Stomach (tissue), 9 donors: ENCODE measurements around the gene TBCC. TPM values are rescaled to one million over a fixed set of nuclear protein-coding genes. Genes with fewer than 3 reads are reported as not detected.
A peak's percentile ranks its signal among the peaks of the same experiment; 100 is the strongest.

Experiments
- DNase-seq, 2 donors: peaks; one replicate each; pipeline versions ENCODE4 v3.0.0 to v3.0.0-alpha.2; 2013 to 2019
- H3K27ac ChIP-seq, 5 donors: fragments of 200-600 bp in 4 of 5; sonication (generic) in 4 of 5; one replicate each; pipeline ENCODE4 v1.5.1; 2013 to 2019; ENCODE audit warnings: mild to moderate bottlenecking in 1 of 5, moderate library complexity in 1 of 5
- H3K27me3 ChIP-seq, 3 donors: fragments of 200-600 bp; sonication (generic); one replicate each; pipeline ENCODE4 v1.5.1; 2017 to 2019; ENCODE audit warnings: mixed run types in 1 of 3
- H3K36me3 ChIP-seq, 4 donors: fragments of 200-600 bp; sonication (generic); 1 replicate in 3 of 4; 2 replicates in 1 of 4; pipeline ENCODE4 v1.5.1; 2016 to 2019
- H3K4me1 ChIP-seq, 4 donors: fragments of 200-600 bp; sonication (generic); one replicate each; pipeline ENCODE4 v1.5.1; 2016 to 2019
- H3K4me3 ChIP-seq, 4 donors: fragments of 200-600 bp; sonication (generic) in 3 of 4; one replicate each; pipeline ENCODE4 v1.5.1; 2016 to 2019; ENCODE audit warnings: mild to moderate bottlenecking in 1 of 4
- H3K9me3 ChIP-seq, 4 donors: fragments of 200-600 bp; sonication (generic); one replicate each; pipeline ENCODE4 v1.5.1; 2016 to 2019
- EP300 ChIP-seq: sonication (generic); formaldehyde crosslinking; IDR thresholded peaks from one replicate; pipeline ENCODE4 v1.6.1; 2017; ENCODE audit warnings: antibody characterized with exemption
- POLR2A ChIP-seq, 4 donors: fragments of 450-650 bp; IDR thresholded peaks; one replicate each; pipeline ENCODE4 v1.6.1; 2016; ENCODE audit warnings: antibody characterized with exemption in 4 of 4, control low read depth in 2 of 4, mild to moderate bottlenecking in 1 of 4, moderate library complexity in 1 of 4
- POLR2AphosphoS5 ChIP-seq, 3 donors: sonication (generic); formaldehyde crosslinking; IDR thresholded peaks; one replicate each; pipeline ENCODE4 v1.6.1; 2016; ENCODE audit warnings: antibody characterized with exemption in 3 of 3
- WGBS, 5 donors: extraction: QIAGEN DNeasy Blood & Tissue Kit in 3 of 5; methylation state at CpG; one replicate each; pipeline versions ENCODE4 v1.1.5 to v1.1.7; 2013 to 2018; 5-methylcytosine and 5-hydroxymethylcytosine counted together
- intact Hi-C: fragments of 100-400 bp; cut with DNase I; formaldehyde crosslinking; loops from one replicate; pipeline ENCODE4 v1.15.1; 2023; ENCODE audit warnings: low total_unique reads
- polyA plus RNA-seq, 3 donors: library from polyadenylated mRNA; stranded (reverse); fragments of 200-250 nt; gene quantifications; one replicate each; pipeline ENCODE4 v1.2.3, GENCODE V29; 2013
- total RNA-seq, 5 donors: library from RNA; depleted of rRNA; stranded (reverse); fragments of >200 nt; gene quantifications; one replicate each; pipeline versions ENCODE4 v1.1.0 to v1.2.3, GENCODE V29; 2014 to 2016
- TF ChIP-seq, protein P1 (sequence below), 7 experiments: fragments of 450-650 bp in 4 of 7; fragments of 200-600 bp in 3 of 7; sonication (generic) in 3 of 7; IDR thresholded peaks; one replicate each; pipeline ENCODE4 v1.5.1; 2016 to 2019; ENCODE audit warnings: antibody characterized with exemption in 7 of 7, control low read depth in 2 of 7, mild to moderate bottlenecking in 1 of 7
- donor health status: healthy with polysubstance abuse.
- donor health status: Bipolar disorder and iron deficiency.
- donor health status: healthy.

TBCC gene
- total and polyA plus RNA-seq, 8 donors: 14.2 to 33.0 (median 18.2) TPM

GRCh38 chr6:42710316-42710715 lies 35.6 kb downstream of the TBCC start:
- WGBS, 5 donors: 25 to 39% (median 31%) methylated on average over 9 of the region's 9 CpGs
- H3K27me3 ChIP-seq: no peaks in the 10 kb centered on the region
- H3K9me3 ChIP-seq: peaks cover 3 to 12% (median 8%) of the 10 kb centered on the region in 4 donors
- TF ChIP-seq POLR2AphosphoS5 (IDR thresholded peaks at IDR 0.05) (no peak), POLR2A (IDR thresholded peaks at IDR 0.05) (no peak), EP300 (no peak)
- TF ChIP-seq, protein P1, sequence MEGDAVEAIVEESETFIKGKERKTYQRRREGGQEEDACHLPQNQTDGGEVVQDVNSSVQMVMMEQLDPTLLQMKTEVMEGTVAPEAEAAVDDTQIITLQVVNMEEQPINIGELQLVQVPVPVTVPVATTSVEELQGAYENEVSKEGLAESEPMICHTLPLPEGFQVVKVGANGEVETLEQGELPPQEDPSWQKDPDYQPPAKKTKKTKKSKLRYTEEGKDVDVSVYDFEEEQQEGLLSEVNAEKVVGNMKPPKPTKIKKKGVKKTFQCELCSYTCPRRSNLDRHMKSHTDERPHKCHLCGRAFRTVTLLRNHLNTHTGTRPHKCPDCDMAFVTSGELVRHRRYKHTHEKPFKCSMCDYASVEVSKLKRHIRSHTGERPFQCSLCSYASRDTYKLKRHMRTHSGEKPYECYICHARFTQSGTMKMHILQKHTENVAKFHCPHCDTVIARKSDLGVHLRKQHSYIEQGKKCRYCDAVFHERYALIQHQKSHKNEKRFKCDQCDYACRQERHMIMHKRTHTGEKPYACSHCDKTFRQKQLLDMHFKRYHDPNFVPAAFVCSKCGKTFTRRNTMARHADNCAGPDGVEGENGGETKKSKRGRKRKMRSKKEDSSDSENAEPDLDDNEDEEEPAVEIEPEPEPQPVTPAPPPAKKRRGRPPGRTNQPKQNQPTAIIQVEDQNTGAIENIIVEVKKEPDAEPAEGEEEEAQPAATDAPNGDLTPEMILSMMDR (IDR thresholded peaks at IDR 0.05): no peak
- peak in 1 of 2 donors; percentile 77 for DNase-seq
- no peaks in the 10 kb centered on the region for H3K36me3 ChIP-seq
- H3K4me1 ChIP-seq: peaks cover 0 to 3% (median 0%) of the 10 kb centered on the region in 4 donors
- intact Hi-C loops: no loop called here
- H3K4me3 ChIP-seq: no peak overlapping the region
- H3K27ac ChIP-seq: no peak overlapping the region

DNA sequence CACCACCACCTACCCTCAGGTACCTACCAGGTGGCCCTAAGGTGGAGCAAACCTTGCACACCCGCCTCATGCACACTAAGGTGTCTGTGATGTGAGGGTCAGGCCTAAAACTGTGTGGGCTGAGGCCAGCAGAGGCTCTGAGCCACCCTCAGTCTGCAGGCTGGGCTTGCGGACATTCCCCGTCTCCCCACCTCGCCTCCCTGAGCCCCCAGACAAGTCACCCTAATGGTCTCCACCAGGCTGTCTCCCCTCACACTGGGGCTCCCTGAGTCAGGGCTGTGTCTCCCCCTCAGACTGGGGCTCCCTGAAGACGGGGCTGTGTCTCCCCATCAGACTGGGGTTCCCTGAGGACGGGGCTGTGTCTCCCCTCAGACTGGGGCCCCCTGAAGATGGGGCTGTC lies 36.0 kb downstream of the TBCC start:
- intact Hi-C loops: no loop called here
- WGBS, 5 donors: 89 to 95% (median 91%) methylated on average over 6 of the region's 6 CpGs

GRCh38 chr6:42708096-42708495 lies 37.8 kb downstream of the TBCC start:
- Histone ChIP-seq H3K4me3 (no peak overlapping the region), H3K36me3 (no peaks in the 10 kb centered on the region), H3K27ac (no peak overlapping the region), H3K9me3 (peaks cover 3 to 12% (median 8%) of the 10 kb centered on the region in 4 donors), H3K27me3 (no peaks in the 10 kb centered on the region), H3K4me1 (peaks cover 0 to 22% (median 8%) of the 10 kb centered on the region in 4 donors)
- WGBS, 5 donors: 91 to 97% (median 93%) methylated on average over 3 to 11 of the region's 11 CpGs
- intact Hi-C loops: no loop called here
- no peak for TF ChIP-seq POLR2A (IDR thresholded peaks at IDR 0.05)
- TF ChIP-seq, protein P1 (IDR thresholded peaks at IDR 0.05): no peak
- no peak for DNase-seq

More for the DNA sequence above, 36.0 kb downstream of the TBCC start:
- peaks cover 0 to 7% (median 2%) of the 10 kb centered on the region in 4 donors for H3K4me1 ChIP-seq
- H3K27ac ChIP-seq: no peak overlapping the region
- H3K36me3 ChIP-seq: no peaks in the 10 kb centered on the region
- H3K4me3 ChIP-seq: no peak overlapping the region
- DNase-seq: no peak
- TF ChIP-seq, protein P1 (IDR thresholded peaks at IDR 0.05): no peak
- TF ChIP-seq POLR2A (IDR thresholded peaks at IDR 0.05): no peak
- TF ChIP-seq EP300: no peak
- TF ChIP-seq POLR2AphosphoS5 (IDR thresholded peaks at IDR 0.05): no peak
- no peaks in the 10 kb centered on the region for H3K27me3 ChIP-seq
- peaks cover 3 to 12% (median 8%) of the 10 kb centered on the region in 4 donors for H3K9me3 ChIP-seq

DNA sequence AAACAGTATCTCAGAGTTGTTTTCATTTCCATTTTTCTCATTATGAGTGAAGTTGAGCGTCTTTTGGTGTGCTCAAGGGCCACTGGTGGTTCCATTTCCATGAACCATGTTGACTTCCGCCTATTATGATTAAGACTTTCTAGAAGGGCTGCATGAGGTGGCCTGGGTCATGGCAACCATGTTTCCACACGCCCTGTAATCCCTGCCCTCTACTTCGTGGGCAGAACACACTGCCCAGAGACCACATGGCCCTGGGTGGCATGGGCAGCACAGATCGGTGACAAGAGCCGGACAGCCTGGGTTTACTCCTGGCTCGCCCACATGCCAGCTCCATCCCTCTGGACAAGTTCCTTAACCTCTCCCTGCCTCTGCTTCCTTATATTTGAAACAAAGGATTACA lies 38.3 kb downstream of the TBCC start:
- peaks cover 3 to 12% (median 8%) of the 10 kb centered on the region in 4 donors for H3K9me3 ChIP-seq
- TF ChIP-seq EP300 (no peak), POLR2A (IDR thresholded peaks at IDR 0.05) (no peak), POLR2AphosphoS5 (IDR thresholded peaks at IDR 0.05) (no peak)
- TF ChIP-seq, protein P1 (IDR thresholded peaks at IDR 0.05): no peak
- WGBS, 5 donors: 86 to 91% (median 88%) methylated on average over 7 of the region's 7 CpGs
- H3K27me3 ChIP-seq: no peaks in the 10 kb centered on the region
- no peak overlapping the region for H3K27ac ChIP-seq
- peaks cover 0 to 22% (median 8%) of the 10 kb centered on the region in 4 donors for H3K4me1 ChIP-seq
- H3K4me3 ChIP-seq: no peak overlapping the region
- intact Hi-C loops: no loop called here
- no peak for DNase-seq
- H3K36me3 ChIP-seq: no peaks in the 10 kb centered on the region
